Posterior cingulate gyrus (tissue), 11 donors: ENCODE data around the gene PRDM16.

Source experiments
- DNase-seq, 10 donors: peaks; one replicate each; pipeline versions ENCODE4 v3.0.0 to v3.0.0-alpha.2; 2020 to 2021; ENCODE audit warnings: mixed read lengths in 3 of 10
- intact Hi-C: fragments of 100-400 bp; cut with DNase I; formaldehyde crosslinking; loops from one replicate; pipeline ENCODE4 v1.15.1; 2023

The PRDM16 gene

DNA sequence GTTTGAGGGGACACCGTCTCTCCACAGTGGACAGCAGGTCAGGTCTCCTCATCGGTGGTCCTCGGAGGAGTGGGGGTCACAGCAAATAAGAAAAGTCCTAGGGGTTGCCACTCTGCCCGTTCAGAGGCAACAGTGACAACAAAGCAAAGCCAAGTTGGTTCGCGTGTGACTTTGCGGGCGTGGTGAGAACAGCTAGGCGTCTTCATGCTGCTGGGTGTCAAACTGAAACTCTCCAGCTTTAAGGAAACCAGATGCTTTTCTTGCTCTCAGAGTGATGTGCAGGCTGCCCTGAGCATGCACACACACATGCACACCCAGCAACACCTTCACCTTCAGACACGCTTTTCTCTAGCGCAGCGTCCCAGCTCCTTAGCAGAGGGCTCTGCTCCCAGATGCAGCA lies 315.4 kb downstream of the PRDM16 start:
- intact Hi-C loops, result no loop called here
- no peak for DNase-seq

DNA sequence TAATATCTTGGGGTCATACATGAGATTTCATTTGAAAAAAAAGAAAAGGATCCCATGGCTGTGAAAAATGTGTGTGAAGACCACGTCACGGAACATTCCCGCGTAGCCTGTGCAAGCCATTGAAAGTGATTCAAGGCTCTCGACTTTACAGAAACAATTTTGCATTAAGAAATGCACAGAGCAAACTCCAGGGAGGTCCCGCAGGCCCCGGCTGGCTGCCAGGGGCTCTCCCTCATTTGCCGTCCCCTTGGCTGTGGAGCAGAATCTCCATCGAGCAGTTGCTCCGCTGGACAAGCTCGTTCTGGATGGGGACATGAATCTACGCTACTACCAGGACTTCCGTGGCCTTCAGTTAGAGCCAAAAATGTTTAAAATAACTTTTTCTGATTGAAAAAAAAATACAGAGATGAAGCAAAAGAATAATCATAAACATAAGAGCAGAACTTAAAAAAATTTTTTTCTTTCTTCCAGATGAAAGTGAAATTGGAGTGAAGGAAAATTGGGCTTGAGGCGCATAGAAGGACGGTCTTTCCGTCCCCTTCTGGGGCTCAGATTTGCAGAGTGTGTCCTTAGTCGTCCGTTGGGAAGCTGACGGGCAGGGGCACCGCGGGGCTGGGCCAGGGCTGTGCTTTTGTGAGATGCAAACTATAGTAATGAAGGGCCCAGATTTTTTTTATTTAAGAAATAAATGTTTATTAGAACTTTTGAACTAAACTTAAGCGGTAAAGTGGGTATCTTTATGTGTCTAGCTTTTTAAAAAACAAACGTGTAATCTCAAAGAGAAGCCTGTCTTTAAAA lies 317.4 kb downstream of the PRDM16 start:
- no peak for DNase-seq
- intact Hi-C loops, result no loop called here

- intact Hi-C loops, result no loop called here
These were observed 318.4 kb downstream of the PRDM16 start for GRCh38 chr1:3387401-3387800.

GRCh38 chr1:3389093-3389833 lies 320.3 kb downstream of the PRDM16 start:
- intact Hi-C loops, result no loop called here
- DNase-seq, result no peak

More at GRCh38 chr1:3387401-3387800, 318.4 kb downstream of the PRDM16 start:
- DNase-seq, result no peak

- DNase-seq, result no peak
These were observed 321.3 kb downstream of the PRDM16 start for GRCh38 chr1:3390291-3390690.

GRCh38 chr1:3391711-3392110 lies 322.7 kb downstream of the PRDM16 start:
- DNase-seq, result no peak
- intact Hi-C loops, result no loop called here

More at GRCh38 chr1:3390291-3390690, 321.3 kb downstream of the PRDM16 start:
- intact Hi-C loops, result no loop called here

GRCh38 chr1:3393024-3393986 lies 324.3 kb downstream of the PRDM16 start:
- no peak for DNase-seq
- intact Hi-C loops, result no loop called here

- DNase-seq, result no peak
- intact Hi-C loops, result no loop called here
These were observed 325.3 kb downstream of the PRDM16 start for GRCh38 chr1:3393987-3394920.

DNA sequence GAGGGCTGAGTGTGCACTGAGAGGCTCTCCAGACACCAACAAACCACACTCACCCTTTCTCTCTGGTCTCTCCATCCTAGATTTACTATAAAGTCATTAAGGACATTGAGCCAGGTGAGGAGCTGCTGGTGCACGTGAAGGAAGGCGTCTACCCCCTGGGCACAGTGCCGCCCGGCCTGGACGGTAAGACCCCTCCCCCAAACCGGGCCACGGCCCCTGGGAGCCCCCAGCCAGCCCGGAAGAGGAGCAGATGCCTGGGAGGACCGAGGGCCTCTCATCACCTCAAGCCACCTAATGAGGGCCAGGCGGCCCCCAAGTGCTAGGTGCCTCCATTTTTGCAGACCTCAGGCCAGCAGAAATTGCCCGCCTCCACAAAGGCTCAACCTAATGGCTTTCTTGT lies 327.4 kb downstream of the PRDM16 start:
- no peak for DNase-seq
- intact Hi-C loops, result no loop called here

GRCh38 chr1:3397311-3397710 lies 328.3 kb downstream of the PRDM16 start:
- intact Hi-C loops, result no loop called here
- no peak for DNase-seq

DNA sequence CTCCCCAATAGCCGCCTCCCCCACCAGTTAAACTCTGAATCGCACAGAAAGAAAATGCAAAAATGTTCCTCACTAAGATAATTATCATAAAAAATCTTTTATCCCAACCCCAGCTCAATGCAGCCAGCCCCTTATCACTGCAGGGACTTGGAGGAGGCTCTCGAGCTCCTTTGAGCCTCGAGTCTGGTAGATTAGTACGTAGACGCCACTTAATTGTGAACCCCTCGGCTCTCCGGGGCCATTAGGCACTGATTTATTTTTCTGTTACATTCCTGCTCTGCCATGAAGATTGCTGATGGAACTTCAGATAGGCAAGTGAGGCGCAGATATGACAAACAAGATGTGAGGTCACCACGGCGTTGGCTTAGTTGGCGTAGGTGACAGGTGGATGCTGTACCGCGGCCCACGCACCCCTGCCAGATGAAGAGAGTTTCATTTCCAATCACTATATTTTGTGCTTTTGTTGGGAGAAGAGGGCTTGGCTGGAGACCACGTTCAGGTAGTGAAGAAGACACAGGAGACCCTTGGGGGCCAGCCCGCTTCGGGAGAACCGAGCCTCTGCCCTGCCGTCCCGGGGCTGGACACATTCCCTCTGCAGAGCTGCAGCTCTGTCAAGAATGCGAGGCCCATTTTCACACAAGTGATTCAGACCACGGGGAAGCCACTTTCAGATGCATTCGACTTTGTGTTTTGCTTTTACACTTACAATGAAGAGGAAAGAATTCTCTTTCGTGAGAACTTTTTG lies 329.6 kb downstream of the PRDM16 start:
- intact Hi-C loops, result no loop called here
- DNase-seq, result no peak

- intact Hi-C loops, result no loop called here
- DNase-seq, result no peak
These were observed 330.7 kb downstream of the PRDM16 start for GRCh38 chr1:3399732-3400131.

DNA sequence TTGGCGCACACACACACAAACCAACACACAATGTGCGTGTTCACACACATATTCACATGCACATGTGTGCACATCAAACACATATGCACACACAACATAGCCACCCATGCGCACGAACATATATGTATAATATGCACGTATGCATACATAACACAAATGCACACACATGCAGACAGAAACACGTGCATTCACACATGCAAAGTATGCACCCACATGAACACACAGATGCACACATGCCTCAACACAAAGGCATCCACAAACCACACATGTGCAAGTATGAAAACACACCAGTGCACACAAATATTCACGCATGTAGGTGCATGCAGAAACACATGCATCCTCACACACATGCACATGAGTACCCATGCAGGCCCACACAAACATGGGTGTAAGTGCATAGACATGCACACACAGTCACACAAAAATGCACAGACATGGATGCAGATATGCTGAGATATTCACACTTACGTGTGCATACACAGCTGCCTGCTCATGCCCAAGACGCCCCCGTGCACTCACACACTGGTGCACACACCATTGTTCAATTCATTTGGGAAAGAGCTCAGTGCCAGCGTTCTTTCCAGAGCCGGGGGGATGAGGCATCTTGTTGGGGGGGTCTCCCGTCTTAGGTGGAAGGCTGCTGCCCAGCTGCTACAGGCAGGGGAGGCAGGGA lies 332.7 kb downstream of the PRDM16 start:
- DNase-seq, result no peak
- intact Hi-C loops, result no loop called here

DNA sequence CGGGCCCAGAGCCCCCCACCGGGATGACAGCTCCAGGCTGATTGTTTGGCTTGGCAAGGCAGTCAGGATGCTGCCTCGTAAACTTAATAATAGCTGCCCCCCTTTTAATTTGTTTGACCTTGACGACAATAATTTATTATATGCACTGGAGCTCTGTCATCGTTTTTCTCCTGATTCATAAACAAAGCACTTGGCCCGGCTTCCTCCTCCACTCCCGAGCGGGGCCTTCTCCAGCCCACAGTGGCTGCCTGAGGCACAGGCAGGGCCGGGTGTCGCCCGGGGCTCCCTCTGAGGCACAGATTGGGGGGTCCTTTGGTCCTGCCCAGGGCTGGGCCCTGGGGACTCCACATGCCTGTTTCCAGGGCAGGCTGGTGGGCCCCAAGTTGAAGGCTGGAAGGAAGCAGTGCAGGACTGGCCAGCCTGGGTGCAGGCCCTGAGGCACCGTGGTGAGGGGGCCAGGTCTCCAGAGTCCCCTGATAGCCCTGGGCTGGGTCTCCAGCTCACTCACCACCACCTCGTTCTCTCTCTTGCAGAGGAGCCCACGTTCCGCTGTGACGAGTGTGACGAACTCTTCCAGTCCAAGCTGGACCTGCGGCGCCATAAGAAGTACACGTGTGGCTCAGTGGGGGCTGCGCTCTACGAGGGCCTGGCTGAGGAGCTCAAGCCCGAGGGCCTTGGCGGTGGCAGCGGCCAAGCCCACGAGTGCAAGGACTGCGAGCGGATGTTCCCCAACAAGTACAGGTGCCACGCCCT lies 333.4 kb downstream of the PRDM16 start:
- no peak for DNase-seq
- intact Hi-C loops, result no loop called here

DNA sequence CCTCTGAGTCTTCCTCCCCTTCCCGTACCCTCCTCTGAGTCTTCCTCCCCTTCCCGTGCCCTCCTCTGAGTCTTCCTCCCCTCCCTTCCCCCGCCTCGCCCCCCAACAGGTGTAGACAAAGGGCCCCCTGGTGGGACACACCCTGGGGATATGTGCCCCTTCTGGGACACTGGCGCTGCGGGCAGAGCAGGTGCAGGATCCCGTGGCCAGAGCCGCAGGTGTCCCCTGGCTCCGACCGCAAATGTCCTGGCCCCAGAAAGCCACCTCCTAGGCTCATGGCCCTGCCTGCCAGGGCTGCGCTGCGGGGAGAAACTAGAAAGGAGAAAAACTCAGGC lies 334.0 kb downstream of the PRDM16 start:
- intact Hi-C loops, result no loop called here
- DNase-seq, result no peak

DNA sequence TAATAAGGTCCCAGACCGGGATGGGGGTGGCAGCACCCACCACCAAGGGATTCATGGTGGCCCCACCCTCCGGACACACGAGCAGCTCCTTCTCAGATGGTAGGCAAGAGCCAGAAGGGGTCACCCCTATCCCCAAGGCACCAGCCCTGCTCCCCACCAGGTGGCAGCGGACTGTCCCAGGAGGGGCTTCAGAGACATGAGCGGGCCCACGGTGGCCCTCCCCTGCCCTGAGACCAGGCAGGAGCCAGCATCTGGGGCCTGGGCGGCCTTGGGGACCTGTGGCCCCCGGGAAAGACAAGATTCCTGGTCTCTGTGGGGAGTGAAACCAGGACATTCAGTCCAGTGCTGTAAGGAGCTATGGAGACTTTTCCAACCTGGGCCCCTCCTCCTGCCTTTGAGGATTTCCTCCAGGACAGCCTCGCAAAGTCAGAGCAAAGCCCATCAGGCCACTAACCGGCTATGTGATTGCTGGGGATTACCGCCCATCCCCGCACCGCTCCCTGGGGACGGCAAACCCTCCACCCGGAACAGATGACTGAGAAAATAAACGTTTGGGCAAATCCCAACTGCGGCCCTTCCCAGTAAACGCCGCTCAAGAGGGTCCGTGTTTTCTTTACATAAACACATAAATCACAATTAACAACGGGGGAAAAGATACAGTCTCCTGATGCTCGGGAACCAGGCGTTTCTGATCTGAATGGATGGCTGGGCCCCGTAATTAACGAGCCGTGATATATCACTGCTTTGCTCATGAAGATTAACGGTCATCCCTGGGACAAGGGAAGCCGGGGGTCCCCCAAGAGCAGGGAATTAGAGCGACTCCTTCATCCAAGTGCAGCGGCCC lies 334.6 kb downstream of the PRDM16 start:
- no peak for DNase-seq

DNA sequence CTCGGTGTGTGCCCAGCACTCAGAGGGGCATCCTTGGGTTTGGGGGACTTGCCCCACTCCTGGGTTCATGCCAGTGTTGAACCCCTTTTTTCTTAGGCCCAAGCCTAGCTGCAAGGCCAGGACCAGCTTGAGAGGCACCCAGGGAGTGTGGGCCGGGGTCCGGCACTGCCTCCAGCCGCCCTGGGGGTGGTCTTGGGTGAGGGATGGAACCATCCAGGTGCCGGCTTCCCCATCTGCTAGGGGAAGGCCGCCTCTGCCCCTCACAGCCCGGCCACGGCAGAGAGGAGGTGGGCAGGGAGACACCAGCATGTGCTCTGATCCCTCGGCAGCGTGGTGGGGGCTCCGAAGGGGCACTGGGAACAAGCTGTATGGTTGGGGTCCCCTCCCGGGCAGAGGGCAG lies 335.3 kb downstream of the PRDM16 start:
- no peak for DNase-seq
- intact Hi-C loops, result no loop called here

More for the DNA sequence above, 334.6 kb downstream of the PRDM16 start:
- intact Hi-C loops, result no loop called here
